Neutrophil (primary cell): Measurements from ENCODE around the gene ORM2.

Experiments
- H3K27ac ChIP-seq: fragments of 200-600 bp; sonication (generic); 2 replicates; pipeline ENCODE4 v1.5.1; 2016; ENCODE audit warnings: mild to moderate bottlenecking, moderate library complexity
- H3K27me3 ChIP-seq: fragments of 200-600 bp; sonication (generic); 2 replicates; pipeline ENCODE4 v1.6.0; 2016; ENCODE audit warnings: mild to moderate bottlenecking
- H3K36me3 ChIP-seq: fragments of 200-600 bp; sonication (generic); 2 replicates; pipeline ENCODE4 v1.5.1; 2017
- H3K4me1 ChIP-seq, 2 experiments: fragments of 200-600 bp in 1 of 2; sonication (generic) in 1 of 2; 1 replicate in 1 of 2; 2 replicates in 1 of 2; pipeline versions ENCODE4 v1.5.1 to v1.6.1; 2013 to 2016; ENCODE audit warnings: low read depth in 1 of 2, low read length in 1 of 2, mild to moderate bottlenecking in 1 of 2, moderate library complexity in 1 of 2; ENCODE audit not compliant: control insufficient read depth in 1 of 2, insufficient read depth in 1 of 2
- H3K4me3 ChIP-seq, 2 experiments: fragments of 200-600 bp in 1 of 2; sonication (generic) in 1 of 2; 1 replicate in 1 of 2; 2 replicates in 1 of 2; pipeline ENCODE4 v1.5.1; 2013 to 2016; ENCODE audit warnings: low read depth in 1 of 2, low read length in 1 of 2, mild to moderate bottlenecking in 1 of 2, moderate library complexity in 1 of 2
- H3K9me3 ChIP-seq: fragments of 200-600 bp; sonication (generic); 2 replicates; pipeline ENCODE4 v1.5.1; 2016
- TF ChIP-seq, protein P1 (sequence below): fragments of 200-600 bp; sonication (generic); IDR thresholded peaks from 2 replicates; pipeline ENCODE4 v1.5.1; 2016; ENCODE audit warnings: antibody characterized with exemption

The ORM2 gene

DNA sequence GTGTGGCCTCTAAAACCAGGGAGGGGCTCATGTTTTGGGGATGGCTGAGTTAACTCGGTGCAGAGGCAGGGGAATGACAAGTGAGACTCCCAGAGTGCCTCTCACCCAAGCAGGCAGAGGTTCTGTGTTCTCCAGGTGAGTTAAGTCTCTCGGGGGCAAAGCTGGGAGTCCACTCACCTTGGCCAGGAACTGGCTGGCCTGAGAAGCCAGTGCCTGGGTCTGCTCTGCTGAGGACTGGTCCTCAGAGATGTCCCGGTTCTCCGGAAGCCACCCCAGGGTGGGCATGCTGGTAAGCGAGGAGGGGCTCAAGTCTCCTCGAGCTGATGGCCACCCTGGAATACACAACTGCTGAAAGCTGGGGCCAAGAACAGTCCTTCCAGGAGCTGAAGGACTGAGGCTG lies 37.7 kb downstream of the ORM2 start:
- TF ChIP-seq, protein P1, sequence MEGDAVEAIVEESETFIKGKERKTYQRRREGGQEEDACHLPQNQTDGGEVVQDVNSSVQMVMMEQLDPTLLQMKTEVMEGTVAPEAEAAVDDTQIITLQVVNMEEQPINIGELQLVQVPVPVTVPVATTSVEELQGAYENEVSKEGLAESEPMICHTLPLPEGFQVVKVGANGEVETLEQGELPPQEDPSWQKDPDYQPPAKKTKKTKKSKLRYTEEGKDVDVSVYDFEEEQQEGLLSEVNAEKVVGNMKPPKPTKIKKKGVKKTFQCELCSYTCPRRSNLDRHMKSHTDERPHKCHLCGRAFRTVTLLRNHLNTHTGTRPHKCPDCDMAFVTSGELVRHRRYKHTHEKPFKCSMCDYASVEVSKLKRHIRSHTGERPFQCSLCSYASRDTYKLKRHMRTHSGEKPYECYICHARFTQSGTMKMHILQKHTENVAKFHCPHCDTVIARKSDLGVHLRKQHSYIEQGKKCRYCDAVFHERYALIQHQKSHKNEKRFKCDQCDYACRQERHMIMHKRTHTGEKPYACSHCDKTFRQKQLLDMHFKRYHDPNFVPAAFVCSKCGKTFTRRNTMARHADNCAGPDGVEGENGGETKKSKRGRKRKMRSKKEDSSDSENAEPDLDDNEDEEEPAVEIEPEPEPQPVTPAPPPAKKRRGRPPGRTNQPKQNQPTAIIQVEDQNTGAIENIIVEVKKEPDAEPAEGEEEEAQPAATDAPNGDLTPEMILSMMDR, result no peak
- peaks cover 95% of the 10 kb centered on the region in 2 experiments for H3K4me1 ChIP-seq
- H3K27me3 ChIP-seq, result no peaks in the 10 kb centered on the region
- peaks cover 85% of the 10 kb centered on the region for H3K36me3 ChIP-seq
- H3K9me3 ChIP-seq, result no peaks in the 10 kb centered on the region
- peak overlapping the region; percentile 98 for H3K27ac ChIP-seq
- H3K4me3 ChIP-seq, result peak overlapping the region in 1 of 2 experiments; percentile 51

DNA sequence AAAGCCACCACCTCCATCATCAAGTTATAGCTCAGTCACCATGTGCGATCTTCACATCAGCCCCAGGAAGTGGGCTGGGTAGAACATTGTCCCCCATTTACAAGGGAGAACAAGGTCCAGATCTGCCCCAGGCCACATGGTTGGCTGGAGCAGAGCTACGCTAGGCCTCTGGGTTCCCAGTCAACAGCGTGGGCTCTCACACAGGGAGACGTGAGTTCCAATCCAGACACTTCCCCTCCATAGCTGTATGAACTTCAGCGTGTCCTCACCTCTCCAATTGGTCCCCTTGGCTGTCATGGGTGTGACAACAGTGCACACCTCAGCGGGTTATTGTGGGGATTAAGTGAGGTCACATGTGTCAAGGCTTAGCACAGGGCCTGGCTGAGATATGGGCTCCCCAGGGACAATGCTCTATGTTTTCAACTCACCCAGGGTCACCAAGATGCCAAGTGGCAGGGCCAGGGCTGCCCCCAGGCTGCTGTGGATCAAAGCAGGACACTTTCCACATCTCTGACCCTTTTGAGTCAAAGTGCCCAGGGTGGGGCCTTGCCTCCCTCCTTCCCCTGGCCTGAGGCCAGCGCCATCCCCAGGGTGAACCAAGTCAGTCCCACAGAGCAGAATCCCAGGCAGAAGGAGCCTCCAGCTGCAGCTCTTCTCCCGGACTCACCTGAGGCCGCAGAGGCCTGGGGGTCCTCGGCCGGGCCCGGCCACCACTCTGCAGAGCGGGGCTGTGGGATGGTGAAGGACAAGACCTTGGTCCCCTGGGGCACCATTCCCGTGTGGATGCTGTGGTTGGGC lies 38.3 kb downstream of the ORM2 start:
- H3K4me3 ChIP-seq, result peak overlapping the region in 1 of 2 experiments; percentile 51
- peaks cover 100% of the 10 kb centered on the region in 2 experiments for H3K4me1 ChIP-seq
- no peaks in the 10 kb centered on the region for H3K9me3 ChIP-seq
- H3K27ac ChIP-seq, result peak overlapping the region; percentile 98
- no peaks in the 10 kb centered on the region for H3K27me3 ChIP-seq
- H3K36me3 ChIP-seq, result peaks cover 79% of the 10 kb centered on the region
- TF ChIP-seq, protein P1, result no peak

DNA sequence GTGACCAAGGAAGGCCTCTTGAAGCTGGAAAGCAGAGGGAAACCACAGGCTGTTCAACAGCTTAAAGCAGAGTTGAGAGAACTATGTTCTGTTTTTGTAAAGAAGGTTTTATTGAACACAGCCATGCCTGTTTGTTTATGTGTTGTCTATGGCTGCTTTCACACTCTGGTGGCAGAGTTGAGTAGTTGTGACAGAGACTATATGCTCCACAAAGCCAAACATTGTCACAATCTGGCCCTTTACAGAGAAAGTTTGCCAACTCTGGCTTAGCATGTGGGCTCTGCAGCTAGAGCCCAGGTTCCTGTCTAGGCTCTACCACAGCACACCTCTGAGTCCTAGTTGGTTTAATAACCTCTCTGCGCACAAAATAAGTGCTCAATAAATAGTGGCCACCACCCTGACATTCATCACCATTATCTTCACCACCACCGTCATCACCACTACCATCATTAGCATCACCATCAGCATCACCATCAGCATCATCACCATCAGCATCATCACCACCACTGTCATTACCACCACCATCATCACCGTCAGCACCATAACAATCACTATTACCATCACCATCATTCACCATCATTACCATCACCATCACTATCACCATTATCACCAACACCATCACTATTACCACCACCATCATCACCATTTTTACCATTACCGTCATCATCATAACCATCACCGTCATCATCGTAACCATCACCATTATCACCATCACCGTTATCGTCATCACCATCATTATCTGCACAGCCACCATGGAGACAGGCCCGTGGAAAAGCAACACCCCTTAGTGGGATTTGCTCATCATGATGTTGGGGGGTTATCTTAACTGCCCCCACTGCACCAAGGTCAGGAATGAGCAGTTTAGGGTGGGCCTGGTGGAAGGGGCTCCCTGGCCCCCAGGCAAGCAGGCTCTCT lies 39.8 kb downstream of the ORM2 start:
- Histone ChIP-seq H3K27me3 (no peaks in the 10 kb centered on the region), H3K36me3 (peaks cover 73% of the 10 kb centered on the region), H3K4me1 (peaks cover 100% of the 10 kb centered on the region in 2 experiments), H3K27ac (peak overlapping the region; percentile 98), H3K4me3 (peak overlapping the region in 1 of 2 experiments; percentile 66), H3K9me3 (no peaks in the 10 kb centered on the region)
- TF ChIP-seq, protein P1, result no peak

DNA sequence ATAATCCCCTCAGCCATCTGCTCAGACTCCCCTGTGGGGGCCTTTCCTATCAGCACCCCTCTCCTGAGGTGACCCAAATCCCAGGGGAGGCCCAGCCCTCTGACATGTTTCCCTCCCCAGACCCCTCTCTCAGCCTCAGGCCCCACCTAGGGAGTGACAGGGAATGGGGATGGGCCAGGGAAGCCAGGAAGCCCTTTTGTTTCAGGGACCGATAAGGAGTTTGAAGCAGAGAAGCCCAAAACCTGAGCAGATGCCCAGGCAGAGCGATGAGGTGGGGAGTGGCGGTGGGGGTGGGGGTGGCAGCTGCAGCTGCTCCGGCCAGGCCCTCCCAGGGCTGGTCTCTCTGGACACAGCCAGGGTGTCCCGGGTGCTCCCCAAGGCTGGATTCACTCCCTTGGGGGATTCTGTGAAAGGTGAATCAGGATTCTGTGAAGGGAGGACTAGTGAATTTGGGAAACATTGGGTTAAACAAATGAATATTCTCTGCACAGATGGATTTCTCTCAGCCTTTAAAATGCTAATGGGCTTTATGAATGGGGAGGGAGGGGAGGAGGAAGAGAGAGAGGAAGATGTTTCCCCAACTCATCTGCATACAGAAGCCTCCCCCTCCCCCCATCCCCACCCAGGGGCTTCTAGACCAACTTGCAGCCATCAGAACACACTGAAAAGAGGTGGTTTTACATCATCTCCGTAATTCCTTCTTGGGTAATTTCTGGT lies 40.7 kb downstream of the ORM2 start:
- peak overlapping the region; percentile 29 to 66 for H3K4me3 ChIP-seq
- H3K36me3 ChIP-seq, result peaks cover 70% of the 10 kb centered on the region
- H3K9me3 ChIP-seq, result no peaks in the 10 kb centered on the region
- peak overlapping the region; percentile 98 for H3K27ac ChIP-seq
- H3K27me3 ChIP-seq, result no peaks in the 10 kb centered on the region
- H3K4me1 ChIP-seq, result peaks cover 100% of the 10 kb centered on the region in 2 experiments
- TF ChIP-seq, protein P1, result no peak

DNA sequence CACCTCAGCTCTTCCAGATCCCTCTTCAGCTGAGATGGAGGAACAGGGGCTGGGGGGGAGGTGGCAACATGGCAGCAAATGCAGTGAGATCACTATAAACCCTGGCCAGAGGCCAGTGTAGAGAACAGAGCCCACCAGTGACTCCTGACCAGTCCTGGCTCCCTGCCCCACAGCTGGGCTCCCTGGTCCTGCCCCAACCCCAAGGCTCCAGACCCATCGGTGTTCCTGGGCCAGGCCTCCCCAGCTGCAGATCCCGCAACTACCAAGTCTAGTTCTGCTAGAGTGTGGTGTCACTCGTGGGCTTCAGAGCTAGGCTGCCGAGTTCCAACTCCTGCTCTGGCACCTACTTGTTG lies 41.3 kb downstream of the ORM2 start:
- no peaks in the 10 kb centered on the region for H3K9me3 ChIP-seq
- H3K4me1 ChIP-seq, result peaks cover 98 to 99% of the 10 kb centered on the region in 2 experiments
- H3K36me3 ChIP-seq, result peaks cover 69% of the 10 kb centered on the region
- H3K27me3 ChIP-seq, result no peaks in the 10 kb centered on the region
- TF ChIP-seq, protein P1, result no peak
- peak overlapping the region; percentile 98 for H3K27ac ChIP-seq
- peak overlapping the region; percentile 57 to 66 for H3K4me3 ChIP-seq
